GM21515 (cell line): ENCODE measurements around the gene ENO2.
"Not testable (repeated sequence)": the region's sequence is repeated elsewhere in the genome, so short reads cannot be mapped to it uniquely, and the experiment has no call there.

Source experiments
- ATAC-seq: cut with Tn5 transposase; IDR thresholded peaks from one replicate; pipeline ENCODE4 v1.9.1; 2021; ENCODE audit not compliant: unreplicated experiment

The ENO2 gene

DNA sequence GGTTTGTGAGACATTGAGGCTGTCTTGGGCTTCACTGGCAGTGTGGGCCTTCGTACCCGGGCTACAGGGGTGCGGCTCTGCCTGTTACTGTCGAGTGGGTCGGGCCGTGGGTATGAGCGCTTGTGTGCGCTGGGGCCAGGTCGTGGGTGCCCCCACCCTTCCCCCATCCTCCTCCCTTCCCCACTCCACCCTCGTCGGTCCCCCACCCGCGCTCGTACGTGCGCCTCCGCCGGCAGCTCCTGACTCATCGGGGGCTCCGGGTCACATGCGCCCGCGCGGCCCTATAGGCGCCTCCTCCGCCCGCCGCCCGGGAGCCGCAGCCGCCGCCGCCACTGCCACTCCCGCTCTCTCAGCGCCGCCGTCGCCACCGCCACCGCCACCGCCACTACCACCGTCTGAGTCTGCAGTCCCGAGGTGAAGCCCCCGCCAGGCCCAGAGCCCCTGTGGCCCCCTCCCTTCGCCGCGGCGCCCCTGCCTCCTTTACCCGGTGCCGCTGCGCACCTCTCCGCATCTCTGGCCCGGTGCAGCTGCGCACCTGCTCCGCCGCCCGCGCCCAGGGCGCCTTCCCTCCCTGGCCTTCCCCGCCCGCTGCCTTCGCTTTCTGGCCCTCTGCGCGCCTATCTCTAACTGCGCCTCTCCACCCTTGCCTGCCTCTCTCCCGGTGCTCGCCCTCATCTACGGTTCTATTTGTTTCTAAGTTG lies at the start of gene ENO2:
Gene ENO2 (plus strand): TSS at position 335 of the 701 bp plus-strand sequence. CDS start 1,253 bp downstream, outside the sequence.
- ATAC-seq: peak; percentile 63

- not testable (repeated sequence) for ATAC-seq
Measured at GRCh38 chr12:6865307-6865706, 49.1 kb upstream of the ENO2 start.

DNA sequence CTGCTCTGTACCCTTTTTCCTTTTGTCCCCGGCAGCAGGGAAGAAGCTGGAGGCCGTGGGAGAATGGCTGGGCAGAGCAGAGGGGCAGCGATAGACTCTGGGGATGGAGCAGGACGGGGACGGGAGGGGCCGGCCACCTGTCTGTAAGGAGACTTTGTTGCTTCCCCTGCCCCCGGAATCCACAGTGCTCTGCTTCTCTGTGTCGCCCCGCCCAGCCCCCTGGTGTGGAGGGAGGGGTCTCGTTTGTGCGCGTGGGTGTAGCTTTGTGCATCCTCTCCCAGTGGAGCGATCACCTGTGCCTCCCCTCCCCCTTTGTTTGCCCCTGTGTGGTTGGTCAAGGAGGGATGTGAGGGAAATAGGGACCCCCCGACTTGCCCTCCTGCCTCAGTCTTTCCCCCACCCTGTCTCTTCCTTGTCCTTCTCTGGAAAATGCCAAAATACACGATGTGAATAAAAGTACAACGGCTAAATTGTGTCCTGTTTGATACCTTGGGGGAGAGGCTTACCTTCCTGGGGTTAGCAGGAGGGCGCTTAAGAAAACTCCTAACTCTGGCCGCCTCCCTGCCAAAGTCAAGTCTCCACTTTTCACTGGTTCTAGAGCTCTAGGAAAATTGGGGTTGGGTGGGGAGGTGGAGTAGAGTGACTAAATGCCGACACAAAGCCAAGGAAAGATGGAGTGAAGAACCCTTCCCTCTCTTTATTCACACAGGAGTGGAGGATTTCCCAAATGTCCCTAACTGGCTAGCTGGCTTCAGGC lies 48.0 kb upstream of the ENO2 start:
- ATAC-seq: no peak

DNA sequence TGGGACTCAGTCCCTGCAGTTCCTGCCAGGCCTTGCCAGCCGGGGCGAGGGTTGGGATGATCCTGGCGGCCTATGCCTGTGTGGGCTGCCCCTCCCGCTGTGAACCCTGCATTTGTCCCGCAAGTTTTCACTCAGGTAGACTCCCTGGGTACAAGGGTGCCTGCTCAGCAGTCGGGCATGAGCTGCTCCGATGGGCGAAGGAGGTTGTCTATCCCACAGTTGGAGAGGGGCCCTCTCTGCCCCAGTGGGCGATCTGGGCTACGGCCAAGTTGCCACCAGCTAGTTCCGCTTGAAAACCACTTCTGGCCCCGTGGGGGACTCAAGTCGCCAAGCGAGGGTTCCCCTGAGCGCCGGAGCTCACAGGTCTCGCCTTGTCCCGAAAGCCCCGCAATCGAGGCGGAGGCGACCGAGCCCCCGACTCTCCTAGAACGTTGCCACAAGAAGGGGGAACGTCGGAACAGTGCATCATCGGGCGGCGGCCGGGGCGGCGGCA lies 47.4 kb upstream of the ENO2 start:
- peak; percentile 3 for ATAC-seq

DNA sequence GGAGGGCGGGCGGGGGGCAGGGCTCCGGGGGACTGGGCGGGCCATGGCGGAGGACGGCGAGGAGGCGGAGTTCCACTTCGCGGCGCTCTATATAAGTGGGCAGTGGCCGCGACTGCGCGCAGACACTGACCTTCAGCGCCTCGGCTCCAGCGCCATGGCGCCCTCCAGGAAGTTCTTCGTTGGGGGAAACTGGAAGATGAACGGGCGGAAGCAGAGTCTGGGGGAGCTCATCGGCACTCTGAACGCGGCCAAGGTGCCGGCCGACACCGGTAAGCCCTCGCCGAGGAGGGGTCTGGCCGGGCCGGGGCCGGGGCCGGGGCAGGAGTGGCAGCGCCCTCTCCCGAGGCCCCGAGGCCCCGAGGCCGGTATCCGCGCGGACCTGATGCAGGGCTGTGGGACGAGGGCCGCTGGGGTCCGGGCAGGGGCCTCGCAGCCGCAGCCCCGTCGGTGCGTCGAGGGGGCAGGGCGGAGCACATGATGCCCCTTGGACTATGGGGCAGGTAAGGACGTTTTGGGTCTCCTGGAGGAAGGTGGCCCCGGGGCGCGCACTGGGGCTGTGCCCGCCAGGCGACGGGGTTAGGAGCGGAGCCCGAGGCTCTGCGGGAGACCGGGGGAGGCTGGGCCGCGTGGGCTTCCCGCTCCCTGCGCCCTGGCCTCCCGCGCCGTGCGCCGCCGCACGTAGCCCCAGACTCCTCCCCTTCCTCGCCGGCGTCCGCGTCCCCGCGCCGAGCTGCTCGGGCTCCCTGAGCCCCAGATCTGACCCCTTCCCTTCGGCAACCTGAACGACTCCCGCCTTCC lies 46.8 kb upstream of the ENO2 start, which contains the start of gene TPI1:
Gene TPI1 (plus strand): TSS at position 119 of the 798 bp plus-strand sequence. CDS start 36 bp downstream, at position 155.
- ATAC-seq: peak; percentile 52

DNA sequence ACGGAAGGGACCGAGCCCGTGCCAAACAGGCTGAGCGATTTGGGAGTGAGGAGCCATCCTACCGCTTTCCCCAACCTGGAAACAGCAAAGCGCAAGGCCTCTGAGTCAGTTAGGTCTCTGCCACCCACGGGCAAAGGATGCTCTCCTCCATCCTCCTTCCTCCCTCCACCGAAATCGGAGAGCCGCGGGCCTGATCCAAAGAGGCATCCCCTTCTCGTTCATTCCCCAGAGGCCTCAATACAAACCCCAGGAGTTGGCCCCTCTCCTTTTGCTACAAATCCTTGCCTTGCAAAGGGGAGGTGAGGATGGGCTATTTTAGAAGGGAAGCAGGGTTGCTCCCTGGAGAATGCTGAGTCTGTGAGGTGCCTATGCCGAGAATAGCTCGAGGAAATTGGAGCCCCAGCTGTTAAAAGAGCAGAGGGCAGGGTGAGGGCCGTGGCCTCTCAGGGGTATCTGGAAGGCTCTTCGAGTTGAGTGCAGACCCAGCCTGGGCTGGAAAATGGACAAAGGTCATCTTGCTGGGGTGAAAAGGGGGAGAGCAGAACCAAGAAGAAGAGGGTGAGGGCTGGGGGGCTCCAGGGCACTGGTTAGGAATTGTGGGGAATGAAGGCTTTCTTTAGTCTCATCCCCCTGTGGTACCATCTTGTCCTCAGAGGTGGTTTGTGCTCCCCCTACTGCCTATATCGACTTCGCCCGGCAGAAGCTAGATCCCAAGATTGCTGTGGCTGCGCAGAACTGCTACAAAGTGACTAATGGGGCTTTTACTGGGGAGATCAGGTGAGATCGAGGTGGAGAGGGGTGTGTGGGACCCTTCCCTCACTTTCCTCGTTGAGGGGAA lies 46.0 kb upstream of the ENO2 start:
- no peak for ATAC-seq

DNA sequence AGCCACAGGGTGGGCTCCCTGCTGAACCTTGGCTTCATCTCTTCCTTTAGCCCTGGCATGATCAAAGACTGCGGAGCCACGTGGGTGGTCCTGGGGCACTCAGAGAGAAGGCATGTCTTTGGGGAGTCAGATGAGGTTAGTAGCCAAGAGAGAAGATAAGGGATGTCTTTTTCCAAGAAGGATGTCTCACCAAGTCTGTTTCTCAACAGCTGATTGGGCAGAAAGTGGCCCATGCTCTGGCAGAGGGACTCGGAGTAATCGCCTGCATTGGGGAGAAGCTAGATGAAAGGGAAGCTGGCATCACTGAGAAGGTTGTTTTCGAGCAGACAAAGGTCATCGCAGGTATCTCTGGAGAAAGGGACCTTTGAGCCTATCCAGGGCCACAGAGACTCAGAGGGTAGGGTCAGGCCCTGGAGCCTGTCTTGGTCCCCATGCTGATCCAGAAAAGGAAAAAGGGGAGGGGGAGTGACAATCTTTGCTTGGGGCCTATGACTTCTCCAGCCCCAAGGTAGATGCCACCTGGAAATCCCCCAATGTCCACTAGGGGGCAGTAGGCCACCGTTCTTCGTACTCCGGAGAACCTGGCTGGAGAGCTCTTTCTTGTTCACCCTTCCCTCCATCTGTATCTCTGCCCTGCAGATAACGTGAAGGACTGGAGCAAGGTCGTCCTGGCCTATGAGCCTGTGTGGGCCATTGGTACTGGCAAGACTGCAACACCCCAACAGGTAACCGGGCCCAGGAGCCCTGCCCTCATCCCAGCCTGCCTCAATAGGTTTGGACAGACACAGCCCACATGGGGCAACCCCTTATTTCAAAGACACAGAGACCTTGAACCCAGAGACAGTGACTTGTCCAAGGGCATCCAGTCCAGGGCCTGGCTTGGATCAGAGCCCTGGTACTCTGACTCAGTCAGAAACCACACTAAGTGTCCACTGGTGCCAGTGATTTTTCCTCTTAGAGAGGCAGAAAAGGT lies 45.0 kb upstream of the ENO2 start:
- ATAC-seq: no peak

DNA sequence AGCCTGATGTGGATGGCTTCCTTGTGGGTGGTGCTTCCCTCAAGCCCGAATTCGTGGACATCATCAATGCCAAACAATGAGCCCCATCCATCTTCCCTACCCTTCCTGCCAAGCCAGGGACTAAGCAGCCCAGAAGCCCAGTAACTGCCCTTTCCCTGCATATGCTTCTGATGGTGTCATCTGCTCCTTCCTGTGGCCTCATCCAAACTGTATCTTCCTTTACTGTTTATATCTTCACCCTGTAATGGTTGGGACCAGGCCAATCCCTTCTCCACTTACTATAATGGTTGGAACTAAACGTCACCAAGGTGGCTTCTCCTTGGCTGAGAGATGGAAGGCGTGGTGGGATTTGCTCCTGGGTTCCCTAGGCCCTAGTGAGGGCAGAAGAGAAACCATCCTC lies 44.1 kb upstream of the ENO2 start:
- ATAC-seq: not testable (repeated sequence)

DNA sequence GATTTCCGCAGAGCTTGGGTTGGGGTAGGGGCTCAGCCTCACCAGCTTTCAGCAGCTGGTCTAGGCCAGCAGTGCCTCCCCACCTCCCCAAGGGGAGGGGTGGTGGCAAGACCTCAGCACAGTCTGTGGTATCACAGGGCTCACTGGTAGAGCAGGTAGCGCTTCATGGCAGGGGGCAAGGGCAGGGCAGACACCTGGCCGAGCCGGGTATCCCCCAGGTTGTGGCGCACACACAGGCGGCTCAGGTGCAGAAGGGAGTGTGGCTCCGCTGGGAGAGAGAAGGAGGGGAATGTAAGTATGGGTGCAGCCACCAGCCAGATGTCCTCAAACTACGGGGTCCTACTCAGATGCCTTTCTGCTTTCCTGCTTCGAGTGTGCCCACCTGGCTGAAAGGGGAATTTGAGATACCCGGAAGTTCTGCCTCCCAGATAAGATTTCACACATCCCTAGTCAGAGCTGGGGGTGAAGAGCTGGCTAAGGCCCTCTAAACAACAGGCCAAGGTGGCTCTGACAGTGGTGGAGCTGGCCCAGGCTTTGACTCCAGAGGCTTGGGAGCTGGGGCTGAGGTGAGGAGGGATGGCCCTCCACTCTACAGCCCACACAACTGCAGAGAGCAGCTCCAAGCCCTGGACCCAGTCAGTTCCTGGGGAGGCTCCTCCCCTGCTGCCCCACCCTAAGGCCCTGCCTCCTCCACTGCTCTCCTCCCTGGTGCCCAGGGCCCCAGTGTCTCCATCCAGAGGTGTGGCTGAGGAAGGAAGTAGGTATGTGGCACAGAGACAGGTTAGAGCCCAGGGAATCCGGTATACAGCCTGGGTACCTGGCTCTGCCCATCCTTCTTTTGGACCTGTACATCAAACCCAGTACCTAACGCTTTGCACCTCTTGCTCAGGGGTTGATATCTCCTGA lies 43.1 kb upstream of the ENO2 start:
- ATAC-seq: no peak

- ATAC-seq: peak; percentile 31
Measured at GRCh38 chr12:6872073-6873048, 42.0 kb upstream of the ENO2 start.

GRCh38 chr12:6873094-6874014 lies 41.0 kb upstream of the ENO2 start, which contains the start of gene SPSB2:
Gene SPSB2, minus strand, starts transcription at chr12:6873303. Its CDS starts 402 bp downstream, at chr12:6872901.
- peak; percentile 55 for ATAC-seq

GRCh38 chr12:6874015-6874368 lies 40.4 kb upstream of the ENO2 start:
- not testable (repeated sequence) for ATAC-seq

- not testable (repeated sequence) for ATAC-seq
Measured at GRCh38 chr12:6879824-6880223, 34.6 kb upstream of the ENO2 start.

- no peak for ATAC-seq
Measured at GRCh38 chr12:6883252-6883651, 31.1 kb upstream of the ENO2 start.

- no peak for ATAC-seq
Measured at GRCh38 chr12:6883683-6884082, 30.7 kb upstream of the ENO2 start.

DNA sequence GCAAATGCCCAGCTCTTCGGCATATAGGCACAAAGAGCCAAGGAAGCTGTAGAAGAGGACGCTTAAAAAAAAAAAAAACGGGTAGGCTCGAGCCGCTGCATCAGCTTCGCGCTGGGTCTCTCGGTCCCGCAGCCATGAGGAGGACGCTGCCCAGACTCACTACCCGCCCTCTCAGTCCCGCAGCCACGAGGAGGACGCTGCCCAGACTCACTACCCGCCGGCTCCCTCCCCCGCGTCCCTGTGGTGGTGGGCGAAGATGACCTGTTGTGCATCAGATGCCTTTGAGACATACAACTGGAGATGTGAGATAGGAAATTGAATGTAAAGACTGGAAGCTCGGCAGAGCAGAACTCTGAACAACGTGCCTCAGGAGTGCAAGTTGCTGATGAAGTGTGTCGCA lies 29.8 kb upstream of the ENO2 start:
- ATAC-seq: no peak
